HepG2 (cell line): ENCODE measurements around the gene RALY. TPM values are rescaled to one million over a fixed set of nuclear protein-coding genes. Genes with fewer than 3 reads are reported as not detected.
A peak's percentile ranks its signal among the peaks of the same experiment; 100 is the strongest.

Experiments used
- ATAC-seq: fragments of 200-7000 bp; cut with Tn5 transposase; 3 replicates; pipeline ENCODE4 v1.9.1; 2020; ENCODE audit warnings: mild to moderate bottlenecking, moderate library complexity
- BruUV-seq: library from RNA; stranded (reverse); fragments of 400-500 nt; replicated peaks from 2 replicates; lab custom pipeline; 2021; lab: Mats Ljungman, UMichigan
- CTCF ChIA-PET: fragments of 300-600 bp; formaldehyde crosslinking; extraction: SDS; loops from one replicate; lab custom pipeline; 2021; ENCODE audit warnings: low total read pairs, inconsistent platforms, low intra/inter-chr PET ratio; lab: Yijun Ruan, JAX
- POLR2A ChIA-PET: fragments of 350-600 bp; sonication (Branson Sonifier 250); formaldehyde crosslinking; loops from one replicate; lab custom pipeline; 2020; ENCODE audit warnings: antibody characterized with exemption, inconsistent platforms; lab: Yijun Ruan, JAX
- DNase-seq: peaks from one replicate; pipeline ENCODE4 v3.0.0-alpha.2; 2015; ENCODE audit warnings: low spot score
- FAIRE-seq: peaks from 3 replicates; lab custom pipeline; 2011; peaks lifted over from hg19 to GRCh38; lab: Jason Lieb, UNC
- H2AFZ ChIP-seq: one replicate; pipeline ENCODE4 v1.6.1; 2011; ENCODE audit warnings: low read length, inconsistent platforms
- H3K27ac ChIP-seq: fragments of 300-600 bp; 3 replicates; pipeline ENCODE4 v1.8.0; 2011; ENCODE audit warnings: mixed run types, mild to moderate bottlenecking, mixed read lengths, low read length, inconsistent platforms; ENCODE audit not compliant: insufficient read depth; ENCODE audit errors: extremely low read length
- H3K27me3 ChIP-seq, 2 experiments: fragments of 200-600 bp in 1 of 2; 2 replicates in 1 of 2; 3 replicates in 1 of 2; pipeline versions ENCODE4 v1.6.0 to v1.8.0; 2011; ENCODE audit warnings: low read length in 2 of 2, mild to moderate bottlenecking in 2 of 2, moderate library complexity in 2 of 2, inconsistent platforms in 1 of 2; ENCODE audit not compliant: insufficient read depth in 2 of 2, control insufficient read depth in 1 of 2
- H3K36me3 ChIP-seq, 2 experiments: fragments of 200-600 bp in 1 of 2; replicated peaks in 1 of 2; 2 replicates in 1 of 2; 3 replicates in 1 of 2; pipeline versions ENCODE4 v1.5.1 to v1.8.0; 2011; ENCODE audit warnings: low read length in 2 of 2, inconsistent platforms in 1 of 2; ENCODE audit not compliant: insufficient read depth in 2 of 2, control insufficient read depth in 1 of 2
- H3K4me1 ChIP-seq: 2 replicates; pipeline ENCODE4 v1.5.1; 2012; ENCODE audit warnings: low read length, inconsistent platforms; ENCODE audit not compliant: insufficient read depth
- H3K4me2 ChIP-seq: 2 replicates; pipeline ENCODE4 v1.6.0; 2011; ENCODE audit warnings: low read depth, low read length, inconsistent platforms
- H3K4me3 ChIP-seq, 3 experiments: fragments of 200-600 bp in 1 of 3; sonication (generic), shearing (Covaris generic) in 1 of 3; replicated peaks in 1 of 3; 2 replicates each; pipeline ENCODE4 v1.5.1; 2011 to 2016; ENCODE audit warnings: low read length in 3 of 3, inconsistent platforms in 2 of 3, low read depth in 2 of 3, mild to moderate bottlenecking in 2 of 3, control low read depth in 1 of 3, mixed read lengths in 1 of 3; ENCODE audit not compliant: insufficient read depth in 1 of 3
- H3K79me2 ChIP-seq: one replicate; pipeline ENCODE4 v1.6.1; 2011; ENCODE audit warnings: low read length, inconsistent platforms; ENCODE audit not compliant: insufficient read depth
- H3K9ac ChIP-seq: 2 replicates; pipeline ENCODE4 v1.6.0; 2011; ENCODE audit warnings: mild to moderate bottlenecking, low read depth, low read length, inconsistent platforms; ENCODE audit not compliant: insufficient read depth
- H3K9me3 ChIP-seq: 2 replicates; pipeline ENCODE4 v1.5.1; 2012; ENCODE audit warnings: mild to moderate bottlenecking, low read length
- H4K20me1 ChIP-seq: 2 replicates; pipeline ENCODE4 v1.6.0; 2011; ENCODE audit warnings: inconsistent platforms, mild to moderate bottlenecking, low read length, moderate library complexity; ENCODE audit not compliant: insufficient read depth
- CEBPB ChIP-seq: IDR thresholded peaks from 2 replicates; pipeline ENCODE4 v1.6.1; 2011; ENCODE audit warnings: low read depth, low read length, improper control_type of control experiment, borderline replicate concordance
- MXD4 ChIP-seq: IDR thresholded peaks from 2 replicates; pipeline ENCODE4 v1.6.1; 2016; ENCODE audit warnings: mild to moderate bottlenecking, missing biosample characterization, missing genetic modification reagents
- SALL2 ChIP-seq: sonication (generic); formaldehyde crosslinking; IDR thresholded peaks from 2 replicates; pipeline ENCODE4 v1.8.1; 2023; ENCODE audit warnings: mild to moderate bottlenecking, missing genetic modification reagents, inconsistent platforms
- SOX13 ChIP-seq, 3 experiments: fragments of 450-650 bp in 1 of 3; sonication (generic) in 1 of 3; formaldehyde crosslinking in 1 of 3; IDR thresholded peaks in 2 of 3; conservative IDR thresholded peaks in 1 of 3; 2 replicates each; pipeline versions ENCODE4 v1.5.0 to v1.6.1; 2016 to 2020; ENCODE audit warnings: antibody characterized with exemption in 1 of 3, mild to moderate bottlenecking in 1 of 3, missing compliant biosample characterization in 1 of 3, missing genetic modification reagents in 1 of 3, moderate library complexity in 1 of 3
- TRIM22 ChIP-seq: fragments of 450-650 bp; IDR thresholded peaks from 2 replicates; pipeline ENCODE4 v1.6.1; 2017
- ZNF18 ChIP-seq: sonication (generic); formaldehyde crosslinking; IDR thresholded peaks from 2 replicates; pipeline ENCODE4 v1.8.0; 2022; ENCODE audit warnings: mild to moderate bottlenecking, missing genetic modification reagents; ENCODE audit not compliant: insufficient replicate concordance
- ZNF709 ChIP-seq: sonication (generic); formaldehyde crosslinking; IDR thresholded peaks from 2 replicates; pipeline ENCODE4 v1.5.0; 2020; ENCODE audit warnings: mild to moderate bottlenecking, missing genetic modification reagents
- WGBS: methylation state at CpG from one replicate; pipeline ENCODE4 v1.1.6; 2017; ENCODE audit warnings: low lambda C conversion rate; 5-methylcytosine and 5-hydroxymethylcytosine counted together
- in situ Hi-C: cut with HindIII; loops from 2 replicates; pipeline ENCODE4 v1.10.0; 2017; ENCODE audit warnings: low pct_unique_long_range_greater_than_20kb; ENCODE audit not compliant: extremely low pct_ligation_motif_present
- intact Hi-C: fragments of 100-400 bp; cut with micrococcal nuclease; formaldehyde crosslinking; loops from one replicate; pipeline ENCODE4 v1.10.0; 2022; ENCODE audit not compliant: unreplicated experiment
- polyA plus RNA-seq, 8 experiments: library from polyadenylated mRNA; depleted of rRNA in 3 of 8; stranded (reverse) in 7 of 8; unstranded in 1 of 8; fragments of >200 nt; fragmentation: Illumina TruSeq in 4 of 8; extraction: Trizol in 4 of 8; gene quantifications; 2 replicates each; pipeline versions ENCODE4 v1.2.1 to v1.2.3, GENCODE V29; 2011 to 2016; ENCODE audit warnings: low read depth in 4 of 8, missing spikeins in 1 of 8, mixed read lengths in 1 of 8; ENCODE audit not compliant: insufficient read depth in 1 of 8
- total RNA-seq, 5 experiments: library from RNA; depleted of rRNA; stranded (reverse); fragments of >200 nt; fragmentation: Illumina TruSeq; extraction: Trizol; gene quantifications; 2 replicates each; pipeline ENCODE4 v1.2.3, GENCODE V29; 2016; ENCODE audit warnings: low read depth in 1 of 5

RALY gene
- total and polyA plus RNA-seq, 2 of the 13 experiments (the other 11 are each of a cell fraction or from before 2014, with no cell fraction given): 178 to 186 TPM

- no peaks in the 10 kb centered on the region for H4K20me1 ChIP-seq
- no peak overlapping the region for H3K27ac ChIP-seq
- H3K36me3 ChIP-seq: no peaks in the 10 kb centered on the region
- H3K4me2 ChIP-seq: no peak overlapping the region
- no peak overlapping the region for H2AFZ ChIP-seq
- ChIA-PET POLR2A (interaction anchor here (1.6 to 4.2 kb wide), 3 partner anchors 10 to 23 kb away, joined by 4 to 27 read pairs (median 5); no protein-coding TSS in a partner anchor), CTCF (no interaction called here)
- FAIRE-seq (no peak), ATAC-seq (no peak), DNase-seq (no peak)
- TF ChIP-seq SOX13 (IDR thresholded peaks at IDR 0.05) (no peak), SOX13 (CRISPR knock-in tag; conservative IDR thresholded peaks at IDR 0.05 in 1 of 2, IDR thresholded peaks at IDR 0.05 in 1 of 2) (no peak), ZNF18 (CRISPR knock-in tag) (no peak), TRIM22 (no peak), MXD4 (CRISPR knock-in tag) (no peak), CEBPB (peak; percentile 67), ZNF709 (CRISPR knock-in tag) (no peak), SALL2 (CRISPR knock-in tag) (no peak)
- H3K4me1 ChIP-seq: no peaks in the 10 kb centered on the region
- no TSS peak for BruUV-seq
- H3K4me3 ChIP-seq: no peak overlapping the region
- WGBS: 72% methylated on average over 7 of the region's 7 CpGs
- in situ Hi-C loops: no loop called here
- peaks cover 6% of the 10 kb centered on the region for H3K9me3 ChIP-seq
- intact Hi-C loops: no loop called here
- peaks cover 0 to 19% of the 10 kb centered on the region in 2 experiments; a peak in 1 of 5 replicates for H3K27me3 ChIP-seq
- no peaks in the 10 kb centered on the region for H3K79me2 ChIP-seq
- no peak overlapping the region for H3K9ac ChIP-seq
Observed at GRCh38 chr20:33981347-33981746, 12.4 kb upstream of the RALY start.
